GM21723 (cell line): ENCODE data around the gene SLC16A10.

Experiments used
- ATAC-seq: cut with Tn5 transposase; IDR thresholded peaks from one replicate; pipeline ENCODE4 v1.9.1; 2021; ENCODE audit warnings: mild to moderate bottlenecking, moderate library complexity; ENCODE audit not compliant: unreplicated experiment

Gene SLC16A10

GRCh38 chr6:111256646-111257045 is 169.3 kb downstream of the SLC16A10 start:
- no peak for ATAC-seq

- no peak for ATAC-seq
Measured at GRCh38 chr6:111258010-111258409, 170.7 kb downstream of the SLC16A10 start.

GRCh38 chr6:111258615-111259088 is 171.3 kb downstream of the SLC16A10 start:
- no peak for ATAC-seq

GRCh38 chr6:111259089-111259831 is 172.0 kb downstream of the SLC16A10 start:
- peak; percentile 98 for ATAC-seq

- no peak for ATAC-seq
Measured at GRCh38 chr6:111260570-111261298, 173.4 kb downstream of the SLC16A10 start.

- ATAC-seq = no peak
Measured at GRCh38 chr6:111263837-111264236, 176.5 kb downstream of the SLC16A10 start.

- no peak for ATAC-seq
Measured at GRCh38 chr6:111265842-111266241, 178.5 kb downstream of the SLC16A10 start.

GRCh38 chr6:111266276-111266675 is 179.0 kb downstream of the SLC16A10 start:
- ATAC-seq = no peak

- ATAC-seq = no peak
Measured at GRCh38 chr6:111267764-111268333, 180.5 kb downstream of the SLC16A10 start.

- no peak for ATAC-seq
Measured at GRCh38 chr6:111269401-111269970, 182.2 kb downstream of the SLC16A10 start.

- ATAC-seq = no peak
Measured at GRCh38 chr6:111270121-111270520, 182.8 kb downstream of the SLC16A10 start.

- no peak for ATAC-seq
Measured at GRCh38 chr6:111274593-111275217, 187.4 kb downstream of the SLC16A10 start.

GRCh38 chr6:111276335-111276734 is 189.0 kb downstream of the SLC16A10 start:
- ATAC-seq = no peak

- ATAC-seq = no peak
Measured at GRCh38 chr6:111276736-111277135, 189.4 kb downstream of the SLC16A10 start.

GRCh38 chr6:111277819-111278218 is 190.5 kb downstream of the SLC16A10 start:
- ATAC-seq = no peak

GRCh38 chr6:111278731-111279130 is 191.4 kb downstream of the SLC16A10 start:
- no peak for ATAC-seq

GRCh38 chr6:111280445-111280955 is 193.2 kb downstream of the SLC16A10 start:
- no peak for ATAC-seq
